HG03432 (cell line): Measurements from ENCODE around the gene IL18BP.

Source experiments
- ATAC-seq: cut with Tn5 transposase; IDR thresholded peaks from one replicate; pipeline ENCODE4 v1.9.1; 2021; ENCODE audit warnings: mild to moderate bottlenecking, moderate library complexity; ENCODE audit not compliant: unreplicated experiment

Gene IL18BP

GRCh38 chr11:71996517-71996916, 2.2 kb upstream of the IL18BP start:
- ATAC-seq = no peak

GRCh38 chr11:71996946-71997345, 1.8 kb upstream of the IL18BP start:
- no peak for ATAC-seq

DNA sequence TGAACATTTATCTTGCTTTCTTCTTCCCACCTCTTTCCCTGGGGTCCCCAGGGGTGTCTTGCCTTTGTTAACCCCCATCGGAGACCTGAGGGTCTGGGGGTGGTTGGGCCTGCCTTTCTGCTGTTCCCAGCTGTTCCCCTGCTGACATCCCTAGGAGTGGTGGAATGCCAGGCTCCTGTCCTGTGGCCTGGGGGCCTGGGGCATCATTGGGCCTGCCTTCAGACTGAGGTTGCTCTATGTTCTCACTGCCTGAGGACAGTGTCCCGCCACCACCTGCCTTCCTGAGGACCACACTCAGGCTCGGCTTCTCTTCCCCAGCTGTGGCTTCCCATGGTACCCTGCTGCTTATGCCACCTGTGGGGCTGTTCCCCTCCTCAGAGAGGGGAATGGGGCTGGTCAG, 1.1 kb upstream of the IL18BP start:
- ATAC-seq = no peak

- no peak for ATAC-seq
These were observed 648 bp upstream of the IL18BP start for GRCh38 chr11:71998061-71998460.

DNA sequence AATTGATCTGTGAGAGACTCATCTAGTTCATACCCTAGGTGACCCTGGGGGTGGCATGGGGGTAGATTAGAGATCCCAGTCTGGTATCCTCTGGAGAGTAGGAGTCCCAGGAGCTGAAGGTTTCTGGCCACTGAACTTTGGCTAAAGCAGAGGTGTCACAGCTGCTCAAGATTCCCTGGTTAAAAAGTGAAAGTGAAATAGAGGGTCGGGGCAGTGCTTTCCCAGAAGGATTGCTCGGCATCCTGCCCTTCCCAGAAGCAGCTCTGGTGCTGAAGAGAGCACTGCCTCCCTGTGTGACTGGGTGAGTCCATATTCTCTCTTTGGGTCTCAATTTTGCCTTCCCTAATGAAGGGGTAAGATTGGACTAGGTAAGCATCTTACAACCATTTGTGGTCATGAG, 653 bp downstream of the IL18BP start:
- ATAC-seq = no peak

- no peak for ATAC-seq
These were observed 1.1 kb downstream of the IL18BP start for GRCh38 chr11:71999798-72000197.

GRCh38 chr11:72000202-72000867, 1.6 kb downstream of the IL18BP start:
- ATAC-seq = no peak

GRCh38 chr11:72001285-72001684, 2.6 kb downstream of the IL18BP start:
- ATAC-seq = no peak

- ATAC-seq = no peak
These were observed 3.3 kb downstream of the IL18BP start for GRCh38 chr11:72001834-72002591.

DNA sequence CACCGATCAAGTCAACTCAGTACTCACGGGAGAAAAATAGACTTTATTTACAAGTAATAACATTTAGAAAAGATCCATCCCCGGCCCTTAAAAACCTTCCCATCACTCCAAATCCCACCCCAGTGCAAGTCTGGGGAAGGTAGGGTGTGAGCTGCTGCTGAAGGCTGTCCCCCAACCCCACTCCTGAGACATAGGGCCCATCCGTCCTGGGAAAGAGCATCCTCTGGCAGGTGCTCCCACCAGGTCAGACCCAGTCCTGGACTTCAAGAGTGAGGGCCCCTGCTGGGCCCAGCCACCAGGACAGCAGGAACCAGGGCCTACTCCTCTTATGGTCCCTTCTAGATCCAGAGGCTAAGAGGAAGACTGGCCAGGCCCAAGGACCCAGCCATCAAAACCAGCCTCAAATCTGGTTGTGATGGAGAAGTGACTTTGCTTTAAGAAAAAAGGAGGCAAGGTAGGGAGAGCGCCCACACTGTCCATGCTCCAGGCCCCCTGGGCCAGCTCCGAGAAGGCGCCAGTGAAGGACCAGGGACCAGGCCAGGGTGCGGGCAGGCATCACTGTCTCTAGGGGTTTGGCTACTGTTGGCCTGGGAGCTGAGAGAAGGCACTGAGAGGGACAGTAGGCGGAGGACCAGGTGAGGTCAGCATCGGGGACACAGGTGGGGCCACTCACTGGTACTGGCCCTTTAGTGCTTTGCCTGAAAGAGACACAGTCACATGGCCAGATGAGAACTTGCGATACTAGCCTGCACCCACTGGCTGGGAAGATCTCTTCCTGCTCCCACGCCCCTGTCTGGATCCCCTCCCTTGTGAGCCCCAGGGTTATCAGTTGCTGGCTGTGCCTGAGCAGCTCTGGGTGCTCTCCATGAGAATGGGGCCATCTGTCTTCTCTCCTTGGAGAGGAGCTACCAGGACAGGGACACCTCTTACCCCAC, 4.4 kb downstream of the IL18BP start:
- no peak for ATAC-seq

GRCh38 chr11:72003776-72004171, 5.1 kb downstream of the IL18BP start:
- ATAC-seq = no peak

- ATAC-seq = no peak
These were observed 6.0 kb downstream of the IL18BP start for GRCh38 chr11:72004515-72005346.

DNA sequence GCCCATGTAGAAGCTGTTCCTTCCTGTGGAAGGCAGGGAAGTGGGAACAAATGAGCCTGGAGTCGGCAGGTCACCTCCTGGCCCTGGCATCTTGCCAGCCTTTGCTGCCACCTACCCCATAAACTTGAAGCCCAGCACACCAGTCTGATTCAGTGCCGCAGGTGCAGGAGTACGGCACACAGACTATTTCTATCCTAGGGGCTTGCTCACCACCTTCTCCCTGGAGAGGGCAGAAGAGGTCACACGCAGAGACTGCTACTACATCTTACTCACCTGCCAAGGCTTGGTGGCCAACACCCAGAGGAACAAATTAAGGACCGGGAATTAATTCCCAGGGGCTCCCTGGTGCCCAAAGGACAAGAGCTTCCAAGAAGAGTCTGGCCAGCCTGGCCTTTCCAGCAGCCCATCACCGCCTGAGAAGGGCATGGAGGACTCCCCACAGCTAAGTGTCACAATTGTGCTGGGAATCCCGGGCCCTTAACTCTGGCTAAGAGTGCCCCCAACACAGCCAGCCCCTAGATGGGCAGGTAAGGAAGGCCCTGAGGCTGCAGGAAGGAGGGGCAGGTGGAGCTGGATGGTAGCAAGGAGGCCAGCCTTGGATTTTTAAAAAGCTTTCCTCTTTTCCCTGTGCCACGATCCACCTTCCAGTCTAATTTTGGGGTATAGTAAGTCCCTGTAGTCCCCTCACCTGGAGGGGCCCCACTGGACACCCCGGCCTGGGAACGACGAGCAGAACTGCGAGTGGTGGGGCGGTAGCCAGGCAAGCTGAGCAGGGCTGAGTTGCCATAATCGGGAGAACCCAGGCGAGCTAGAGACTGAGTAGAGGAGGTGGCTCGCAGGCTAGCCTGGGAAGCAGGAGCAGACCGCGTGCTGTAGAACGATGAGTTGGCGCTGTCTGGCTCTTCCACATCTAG, 6.9 kb downstream of the IL18BP start:
- ATAC-seq = no peak

DNA sequence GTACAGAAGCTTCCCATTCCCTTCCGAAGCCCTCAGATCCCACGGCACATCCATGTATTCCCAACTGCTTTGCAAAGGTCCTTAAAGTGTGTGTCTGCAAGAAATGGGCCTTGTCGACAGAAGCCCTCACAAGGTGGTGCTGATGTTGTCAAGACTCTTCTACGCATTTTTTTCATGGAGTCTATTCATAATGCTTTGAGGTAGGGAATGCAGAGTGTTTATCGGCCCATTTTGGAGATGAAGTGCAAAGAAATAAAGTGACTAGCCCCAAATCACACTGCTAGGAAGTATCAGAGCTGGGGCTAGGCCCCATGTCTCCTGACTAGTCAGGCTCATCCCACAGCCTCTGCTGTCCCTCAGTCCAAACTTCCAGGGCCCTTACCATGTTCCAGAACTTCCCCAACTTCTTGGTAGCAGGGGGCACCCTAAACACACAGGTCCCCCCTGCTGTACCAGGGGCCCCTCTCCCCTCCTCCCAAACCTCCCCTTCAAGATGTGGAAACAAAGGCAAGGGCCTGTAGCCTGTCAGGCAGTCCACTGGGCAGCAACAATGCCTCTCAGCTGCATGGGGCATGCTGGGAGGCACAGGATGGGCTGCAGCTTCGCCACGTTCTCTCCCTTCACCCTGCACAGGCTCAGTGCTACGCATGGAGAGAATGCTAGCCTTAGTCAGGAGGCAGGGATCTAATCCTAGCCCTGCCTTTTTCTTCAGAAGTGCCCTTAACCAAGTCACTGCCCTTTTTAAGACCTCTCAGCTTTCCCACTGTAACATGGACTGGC, 7.8 kb downstream of the IL18BP start:
- no peak for ATAC-seq

- no peak for ATAC-seq
These were observed 8.4 kb downstream of the IL18BP start for GRCh38 chr11:72007089-72007476.

GRCh38 chr11:72007587-72007986, 8.9 kb downstream of the IL18BP start:
- ATAC-seq = no peak

- no peak for ATAC-seq
These were observed 10.0 kb downstream of the IL18BP start for GRCh38 chr11:72008728-72009127.

- ATAC-seq = no peak
These were observed 10.4 kb downstream of the IL18BP start for GRCh38 chr11:72009156-72009555.
